Measurements from ENCODE around the gene EPB41L4B. TPM values are rescaled to one million over a fixed set of nuclear protein-coding genes. Genes with fewer than 3 reads are reported as not detected.

EPB41L4B gene
- total RNA-seq, 1 donor from 2014 or later, result 0.41 TPM

DNA sequence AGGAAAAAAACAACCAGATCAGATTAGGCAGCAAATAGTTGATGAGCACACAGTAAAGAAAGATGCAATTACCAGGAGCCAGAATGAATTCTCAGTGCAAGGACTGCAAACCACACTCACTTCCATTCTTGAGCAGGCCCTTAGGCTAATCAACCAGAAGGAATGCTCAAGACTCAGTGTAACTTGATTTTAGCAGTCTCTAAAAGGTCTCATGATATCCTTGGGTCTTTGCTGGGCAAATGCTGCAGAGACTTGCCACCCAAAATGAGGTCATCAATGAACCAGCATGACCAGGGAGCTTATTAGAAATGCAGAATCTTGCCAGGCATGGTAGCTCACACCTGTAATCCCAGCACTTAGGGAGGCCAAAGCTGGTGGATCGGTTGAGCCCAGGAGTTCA, 181.0 kb downstream of the EPB41L4B start:
- TF ChIP-seq, protein P1, sequence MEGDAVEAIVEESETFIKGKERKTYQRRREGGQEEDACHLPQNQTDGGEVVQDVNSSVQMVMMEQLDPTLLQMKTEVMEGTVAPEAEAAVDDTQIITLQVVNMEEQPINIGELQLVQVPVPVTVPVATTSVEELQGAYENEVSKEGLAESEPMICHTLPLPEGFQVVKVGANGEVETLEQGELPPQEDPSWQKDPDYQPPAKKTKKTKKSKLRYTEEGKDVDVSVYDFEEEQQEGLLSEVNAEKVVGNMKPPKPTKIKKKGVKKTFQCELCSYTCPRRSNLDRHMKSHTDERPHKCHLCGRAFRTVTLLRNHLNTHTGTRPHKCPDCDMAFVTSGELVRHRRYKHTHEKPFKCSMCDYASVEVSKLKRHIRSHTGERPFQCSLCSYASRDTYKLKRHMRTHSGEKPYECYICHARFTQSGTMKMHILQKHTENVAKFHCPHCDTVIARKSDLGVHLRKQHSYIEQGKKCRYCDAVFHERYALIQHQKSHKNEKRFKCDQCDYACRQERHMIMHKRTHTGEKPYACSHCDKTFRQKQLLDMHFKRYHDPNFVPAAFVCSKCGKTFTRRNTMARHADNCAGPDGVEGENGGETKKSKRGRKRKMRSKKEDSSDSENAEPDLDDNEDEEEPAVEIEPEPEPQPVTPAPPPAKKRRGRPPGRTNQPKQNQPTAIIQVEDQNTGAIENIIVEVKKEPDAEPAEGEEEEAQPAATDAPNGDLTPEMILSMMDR (IDR thresholded peaks at IDR 0.05; ENCODE audit: unreplicated experiment), result no peak
- Mint-ChIP-seq H3K9me3 (ENCODE audit: unreplicated experiment) (no peaks in the 10 kb centered on the region), H3K4me1 (ENCODE audit: unreplicated experiment) (no peaks in the 10 kb centered on the region), H3K36me3 (ENCODE audit: low read depth, unreplicated experiment) (no peaks in the 10 kb centered on the region), H3K27me3 (ENCODE audit: unreplicated experiment) (no peaks in the 10 kb centered on the region), H3K4me3 (ENCODE audit: unreplicated experiment) (no peak overlapping the region), H3K27ac (ENCODE audit: unreplicated experiment) (no peak overlapping the region)
- DNase-seq (ENCODE audit: low spot score), result no peak

DNA sequence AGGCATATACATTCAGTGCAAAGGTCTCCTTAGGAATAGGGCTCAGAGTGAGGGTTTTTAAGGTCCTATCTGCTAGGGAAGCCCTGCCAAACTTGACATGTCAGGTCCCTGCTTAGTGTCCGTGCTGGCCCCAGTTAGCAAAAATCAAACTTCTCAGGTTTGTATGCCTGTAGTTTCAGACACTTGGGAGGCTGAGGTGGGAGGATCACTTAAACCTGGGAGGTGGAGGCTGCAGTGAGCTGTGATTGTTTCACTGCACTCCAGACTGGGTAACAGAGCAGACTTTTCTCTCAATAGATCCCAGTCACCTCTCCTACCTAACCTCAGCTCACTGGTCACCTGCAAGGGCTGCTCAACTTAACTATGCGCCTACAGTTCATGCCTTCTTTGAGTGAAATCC, 182.4 kb downstream of the EPB41L4B start:
- no peaks in the 10 kb centered on the region for H3K36me3 Mint-ChIP-seq (ENCODE audit: low read depth, unreplicated experiment)

DNA sequence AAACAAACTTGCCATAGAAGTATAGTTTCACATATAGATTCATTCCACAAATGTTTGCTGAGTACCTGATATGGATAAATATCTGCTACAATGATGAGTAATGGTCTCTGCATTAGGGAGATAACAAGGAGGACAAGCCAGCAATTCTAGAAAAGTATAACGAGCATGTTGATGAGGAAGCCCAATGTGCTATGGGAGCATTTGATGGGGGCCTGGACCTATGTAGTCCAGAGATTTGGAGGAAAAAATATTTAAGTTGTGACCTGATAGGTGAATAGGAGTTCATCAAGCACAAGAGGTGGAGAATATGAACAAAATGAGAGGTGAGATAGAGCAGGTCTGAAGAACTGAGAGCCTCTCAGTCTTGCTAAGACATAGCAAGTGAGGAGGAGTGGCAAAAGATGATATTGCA, 186.7 kb downstream of the EPB41L4B start:
- no peak overlapping the region for H3K27ac Mint-ChIP-seq (ENCODE audit: unreplicated experiment)
- no peak for DNase-seq (ENCODE audit: low spot score)
- H3K4me1 Mint-ChIP-seq (ENCODE audit: unreplicated experiment), result peaks cover 7% of the 10 kb centered on the region
- no peaks in the 10 kb centered on the region for H3K27me3 Mint-ChIP-seq (ENCODE audit: unreplicated experiment)
- H3K4me3 Mint-ChIP-seq (ENCODE audit: unreplicated experiment), result no peak overlapping the region
- H3K9me3 Mint-ChIP-seq (ENCODE audit: unreplicated experiment), result no peaks in the 10 kb centered on the region
- TF ChIP-seq, protein P1 (IDR thresholded peaks at IDR 0.05; ENCODE audit: unreplicated experiment), result no peak
- no peaks in the 10 kb centered on the region for H3K36me3 Mint-ChIP-seq (ENCODE audit: low read depth, unreplicated experiment)

More for the DNA sequence above, 182.4 kb downstream of the EPB41L4B start:
- Mint-ChIP-seq H3K4me1 (ENCODE audit: unreplicated experiment) (no peaks in the 10 kb centered on the region), H3K27me3 (ENCODE audit: unreplicated experiment) (no peaks in the 10 kb centered on the region), H3K4me3 (ENCODE audit: unreplicated experiment) (no peak overlapping the region), H3K9me3 (ENCODE audit: unreplicated experiment) (no peaks in the 10 kb centered on the region), H3K27ac (ENCODE audit: unreplicated experiment) (no peak overlapping the region)
- TF ChIP-seq, protein P1 (IDR thresholded peaks at IDR 0.05; ENCODE audit: unreplicated experiment), result no peak
- DNase-seq (ENCODE audit: low spot score), result no peak

DNA sequence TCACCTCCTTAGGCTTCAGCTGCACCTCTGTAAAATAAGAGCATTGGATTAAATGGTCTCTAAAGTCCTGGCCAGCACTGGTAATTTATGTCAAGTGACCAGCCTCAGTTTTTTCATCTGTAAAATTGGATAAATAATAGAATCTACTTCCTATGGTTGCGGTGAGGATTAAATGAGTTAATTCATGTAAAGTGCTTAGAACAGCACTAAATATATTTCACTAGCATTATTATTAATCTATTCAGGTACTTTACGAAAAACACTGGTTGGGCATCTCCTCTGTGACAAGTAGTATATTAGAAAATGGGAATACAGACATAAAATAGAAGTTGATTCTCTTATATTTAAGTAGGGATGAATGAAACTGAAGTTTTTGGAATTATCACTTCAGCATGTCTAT, 187.3 kb downstream of the EPB41L4B start:
- Mint-ChIP-seq H3K4me1 (ENCODE audit: unreplicated experiment) (peaks cover 7% of the 10 kb centered on the region), H3K9me3 (ENCODE audit: unreplicated experiment) (no peaks in the 10 kb centered on the region), H3K4me3 (ENCODE audit: unreplicated experiment) (no peak overlapping the region), H3K27ac (ENCODE audit: unreplicated experiment) (no peak overlapping the region), H3K27me3 (ENCODE audit: unreplicated experiment) (no peaks in the 10 kb centered on the region), H3K36me3 (ENCODE audit: low read depth, unreplicated experiment) (no peaks in the 10 kb centered on the region)
- TF ChIP-seq, protein P1 (IDR thresholded peaks at IDR 0.05; ENCODE audit: unreplicated experiment), result no peak
- no peak for DNase-seq (ENCODE audit: low spot score)

DNA sequence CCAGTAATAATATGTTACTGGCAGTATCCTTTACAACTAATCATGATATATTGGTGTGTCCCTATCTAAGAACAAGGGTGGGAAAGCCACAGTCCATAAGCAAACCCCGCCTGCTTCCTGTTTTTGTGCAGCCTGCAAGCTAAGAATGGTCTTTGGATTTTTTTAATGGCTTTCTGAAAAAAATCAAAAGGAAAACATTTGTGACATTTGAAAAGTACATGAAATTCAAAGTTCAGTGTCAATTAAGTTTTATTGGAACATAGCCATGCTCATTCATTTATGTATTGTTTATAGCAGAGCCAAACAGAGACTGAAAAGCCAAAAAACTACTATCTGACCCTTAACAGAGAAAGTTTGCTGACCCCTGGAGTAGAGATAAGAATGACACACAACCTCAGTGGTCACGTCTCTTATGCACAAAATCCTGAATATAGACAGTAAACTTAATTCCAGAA, 188.3 kb downstream of the EPB41L4B start:
- no peak for DNase-seq (ENCODE audit: low spot score)
- Mint-ChIP-seq H3K4me1 (ENCODE audit: unreplicated experiment) (peaks cover 7% of the 10 kb centered on the region), H3K9me3 (ENCODE audit: unreplicated experiment) (no peaks in the 10 kb centered on the region), H3K27me3 (ENCODE audit: unreplicated experiment) (no peaks in the 10 kb centered on the region), H3K4me3 (ENCODE audit: unreplicated experiment) (no peak overlapping the region), H3K36me3 (ENCODE audit: low read depth, unreplicated experiment) (no peaks in the 10 kb centered on the region), H3K27ac (ENCODE audit: unreplicated experiment) (no peak overlapping the region)
- TF ChIP-seq, protein P1 (IDR thresholded peaks at IDR 0.05; ENCODE audit: unreplicated experiment), result no peak
